HL-60 (cell line): ENCODE measurements around the gene FCRLA.

ENCODE experiments used
- DNase-seq, 2 experiments: peaks; one replicate each; pipeline ENCODE4 v3.0.0-alpha.2; 2010 to 2020; ENCODE audit warnings: low read depth in 1 of 2, low spot score in 1 of 2
- H3K27ac ChIP-seq: fragments of 250-450 bp; sonication (Bioruptor Pico); replicated peaks from 2 replicates; pipeline ENCODE4 v1.5.1; 2020; ENCODE audit warnings: mild to moderate bottlenecking, moderate library complexity
- H3K27me3 ChIP-seq: fragments of 250-450 bp; sonication (Bioruptor Pico); 2 replicates; pipeline ENCODE4 v1.5.1; 2021; ENCODE audit warnings: mild to moderate bottlenecking, moderate library complexity; ENCODE audit not compliant: insufficient read depth, poor library complexity, severe bottlenecking
- H3K4me3 ChIP-seq: replicated peaks from 2 replicates; pipeline ENCODE4 v1.5.1; 2011; ENCODE audit warnings: mild to moderate bottlenecking, control low read depth, low read length; ENCODE audit not compliant: insufficient read depth
- GABPA ChIP-seq: IDR thresholded peaks from 2 replicates; pipeline ENCODE4 v1.6.1; 2012; ENCODE audit warnings: low read depth
- POLR2AphosphoS5 ChIP-seq: IDR thresholded peaks from 2 replicates; pipeline ENCODE4 v1.6.1; 2012; ENCODE audit warnings: low read depth
- SPI1 ChIP-seq: IDR thresholded peaks from 2 replicates; pipeline ENCODE4 v1.6.1; 2012; ENCODE audit warnings: low read depth, mild to moderate bottlenecking, borderline replicate concordance
- TF ChIP-seq, protein P1 (sequence below): IDR thresholded peaks from 2 replicates; pipeline ENCODE4 v1.6.1; 2012; ENCODE audit warnings: low read depth; ENCODE audit not compliant: insufficient replicate concordance
- TF ChIP-seq, protein P2 (sequence below): IDR thresholded peaks from one replicate; pipeline ENCODE4 v1.5.1; 2011; ENCODE audit warnings: low read length, control low read depth, inconsistent platforms; ENCODE audit not compliant: insufficient read depth

The FCRLA gene

GRCh38 chr1:161737625-161738024, 30.6 kb downstream of the FCRLA start:
- H3K4me3 ChIP-seq, result no peak overlapping the region
- no peak for DNase-seq
- no peak overlapping the region for H3K27ac ChIP-seq
- H3K27me3 ChIP-seq, result no peaks in the 10 kb centered on the region
- TF ChIP-seq GABPA (no peak), POLR2AphosphoS5 (no peak), SPI1 (no peak)
- TF ChIP-seq, protein P1, sequence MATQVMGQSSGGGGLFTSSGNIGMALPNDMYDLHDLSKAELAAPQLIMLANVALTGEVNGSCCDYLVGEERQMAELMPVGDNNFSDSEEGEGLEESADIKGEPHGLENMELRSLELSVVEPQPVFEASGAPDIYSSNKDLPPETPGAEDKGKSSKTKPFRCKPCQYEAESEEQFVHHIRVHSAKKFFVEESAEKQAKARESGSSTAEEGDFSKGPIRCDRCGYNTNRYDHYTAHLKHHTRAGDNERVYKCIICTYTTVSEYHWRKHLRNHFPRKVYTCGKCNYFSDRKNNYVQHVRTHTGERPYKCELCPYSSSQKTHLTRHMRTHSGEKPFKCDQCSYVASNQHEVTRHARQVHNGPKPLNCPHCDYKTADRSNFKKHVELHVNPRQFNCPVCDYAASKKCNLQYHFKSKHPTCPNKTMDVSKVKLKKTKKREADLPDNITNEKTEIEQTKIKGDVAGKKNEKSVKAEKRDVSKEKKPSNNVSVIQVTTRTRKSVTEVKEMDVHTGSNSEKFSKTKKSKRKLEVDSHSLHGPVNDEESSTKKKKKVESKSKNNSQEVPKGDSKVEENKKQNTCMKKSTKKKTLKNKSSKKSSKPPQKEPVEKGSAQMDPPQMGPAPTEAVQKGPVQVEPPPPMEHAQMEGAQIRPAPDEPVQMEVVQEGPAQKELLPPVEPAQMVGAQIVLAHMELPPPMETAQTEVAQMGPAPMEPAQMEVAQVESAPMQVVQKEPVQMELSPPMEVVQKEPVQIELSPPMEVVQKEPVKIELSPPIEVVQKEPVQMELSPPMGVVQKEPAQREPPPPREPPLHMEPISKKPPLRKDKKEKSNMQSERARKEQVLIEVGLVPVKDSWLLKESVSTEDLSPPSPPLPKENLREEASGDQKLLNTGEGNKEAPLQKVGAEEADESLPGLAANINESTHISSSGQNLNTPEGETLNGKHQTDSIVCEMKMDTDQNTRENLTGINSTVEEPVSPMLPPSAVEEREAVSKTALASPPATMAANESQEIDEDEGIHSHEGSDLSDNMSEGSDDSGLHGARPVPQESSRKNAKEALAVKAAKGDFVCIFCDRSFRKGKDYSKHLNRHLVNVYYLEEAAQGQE, result no peak

- DNase-seq, result peak; percentile 73 to 88
- Histone ChIP-seq H3K27me3 (no peaks in the 10 kb centered on the region), H3K27ac (peak overlapping the region; percentile 79), H3K4me3 (no peak overlapping the region)
- TF ChIP-seq, protein P1, result no peak
- TF ChIP-seq, protein P2, sequence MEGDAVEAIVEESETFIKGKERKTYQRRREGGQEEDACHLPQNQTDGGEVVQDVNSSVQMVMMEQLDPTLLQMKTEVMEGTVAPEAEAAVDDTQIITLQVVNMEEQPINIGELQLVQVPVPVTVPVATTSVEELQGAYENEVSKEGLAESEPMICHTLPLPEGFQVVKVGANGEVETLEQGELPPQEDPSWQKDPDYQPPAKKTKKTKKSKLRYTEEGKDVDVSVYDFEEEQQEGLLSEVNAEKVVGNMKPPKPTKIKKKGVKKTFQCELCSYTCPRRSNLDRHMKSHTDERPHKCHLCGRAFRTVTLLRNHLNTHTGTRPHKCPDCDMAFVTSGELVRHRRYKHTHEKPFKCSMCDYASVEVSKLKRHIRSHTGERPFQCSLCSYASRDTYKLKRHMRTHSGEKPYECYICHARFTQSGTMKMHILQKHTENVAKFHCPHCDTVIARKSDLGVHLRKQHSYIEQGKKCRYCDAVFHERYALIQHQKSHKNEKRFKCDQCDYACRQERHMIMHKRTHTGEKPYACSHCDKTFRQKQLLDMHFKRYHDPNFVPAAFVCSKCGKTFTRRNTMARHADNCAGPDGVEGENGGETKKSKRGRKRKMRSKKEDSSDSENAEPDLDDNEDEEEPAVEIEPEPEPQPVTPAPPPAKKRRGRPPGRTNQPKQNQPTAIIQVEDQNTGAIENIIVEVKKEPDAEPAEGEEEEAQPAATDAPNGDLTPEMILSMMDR, result peak; percentile 47
- TF ChIP-seq POLR2AphosphoS5 (peak; percentile 67), SPI1 (no peak), GABPA (no peak; the same call in 1 of the 2 replicates)
These were observed 31.7 kb downstream of the FCRLA start for GRCh38 chr1:161738627-161739287.

DNA sequence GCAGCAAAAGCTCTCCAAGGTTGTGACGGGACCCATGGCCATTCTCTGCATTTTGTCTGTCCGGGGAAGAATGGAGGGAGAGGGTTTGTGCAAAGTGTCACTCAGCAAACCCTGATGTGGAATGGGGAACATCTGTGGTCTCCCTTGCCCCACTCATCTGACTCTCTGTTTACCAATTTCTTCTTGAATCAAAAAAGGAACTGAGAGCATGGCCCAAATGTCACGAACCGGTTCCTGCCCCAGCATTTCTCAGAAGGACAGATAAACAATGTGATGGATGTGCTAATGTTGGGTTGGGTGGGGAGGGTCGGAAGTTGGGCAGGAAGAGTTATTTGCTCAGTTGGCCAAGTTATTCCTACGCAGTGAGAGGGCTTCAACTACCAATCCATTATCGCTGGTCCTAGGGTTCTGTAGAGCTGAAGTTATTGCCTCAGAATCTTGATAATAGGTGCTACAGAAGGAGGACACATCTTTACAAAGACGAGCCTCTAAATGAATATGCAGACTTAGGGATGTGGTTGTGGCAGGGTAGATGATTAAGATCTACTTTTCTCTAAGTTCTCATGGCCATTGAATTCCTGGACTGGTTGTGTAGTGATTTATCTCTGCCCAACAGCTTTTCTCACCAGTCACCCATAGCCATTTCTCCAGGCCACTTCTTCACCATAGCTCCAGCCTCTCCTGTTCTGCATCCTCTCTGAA, 33.0 kb downstream of the FCRLA start:
- TF ChIP-seq, protein P2, result no peak
- TF ChIP-seq SPI1, result peak; percentile 29; the same call in 1 of the 2 replicates
- Histone ChIP-seq H3K4me3 (no peak overlapping the region), H3K27me3 (no peaks in the 10 kb centered on the region), H3K27ac (no peak overlapping the region; the same call in 1 of the 2 replicates)
- peak in 1 of 2 experiments; percentile 28 for DNase-seq

DNA sequence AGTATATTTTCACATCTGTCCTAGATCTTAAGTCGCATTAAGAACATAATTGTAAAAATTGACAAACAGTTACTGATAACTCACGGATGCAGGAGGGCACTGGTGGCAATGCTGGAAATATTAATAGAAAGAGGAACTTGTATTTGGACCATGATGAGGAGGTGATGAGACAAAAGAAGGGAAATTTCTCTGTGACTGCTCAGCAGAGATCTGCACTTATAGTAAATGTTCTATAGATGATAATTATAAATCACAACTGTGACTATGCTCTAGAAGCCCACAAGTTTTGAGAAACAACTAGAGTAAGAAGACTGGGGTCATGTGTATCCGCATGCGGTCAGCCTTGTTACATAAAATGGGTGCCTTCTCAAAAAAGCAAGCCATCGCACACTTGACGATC, 33.9 kb downstream of the FCRLA start:
- no peaks in the 10 kb centered on the region for H3K27me3 ChIP-seq
- no peak overlapping the region for H3K27ac ChIP-seq
- H3K4me3 ChIP-seq, result no peak overlapping the region
- DNase-seq, result no peak
- TF ChIP-seq SPI1 (no peak), POLR2AphosphoS5 (no peak)
- TF ChIP-seq, protein P1, result no peak
